ENCODE measurements around the gene GABRA6. TPM values are rescaled to one million over a fixed set of nuclear protein-coding genes. Genes with fewer than 3 reads are reported as not detected.
"Not testable (repeated sequence)": the region's sequence is repeated elsewhere in the genome, so short reads cannot be mapped to it uniquely, and the experiment has no call there.

The GABRA6 gene
- not detected in 2 replicates for total RNA-seq

DNA sequence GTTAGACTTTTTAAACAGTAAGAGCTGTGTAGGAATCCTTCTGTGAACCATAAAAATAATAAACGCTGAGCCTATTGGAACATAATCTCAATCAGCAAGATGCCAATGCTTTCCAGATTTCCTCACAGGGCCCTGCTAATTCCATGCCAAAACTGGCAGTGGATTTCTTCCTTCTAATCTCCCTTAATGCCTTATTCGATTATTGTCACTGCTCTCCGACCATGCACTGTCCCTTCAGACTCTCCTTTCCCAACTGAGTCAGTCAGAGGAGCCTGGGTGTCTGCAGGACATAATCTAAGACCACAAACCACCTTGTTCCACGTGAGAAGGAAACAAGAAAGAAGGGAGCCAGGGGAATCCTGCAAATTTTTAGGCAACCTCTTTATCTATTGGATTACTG lies at the start of gene GABRA6:
GABRA6 (plus strand) TSS at position 261 of the 400 bp plus-strand sequence. CDS start 269 bp downstream, outside the sequence.
- H3K4me1 Mint-ChIP-seq (ENCODE audit: low read depth) = no peaks in the 10 kb centered on the region
- intact Hi-C loops (cut with micrococcal nuclease) = no loop called here
- no peak within 1 kb of the TSS for H3K4me3 Mint-ChIP-seq
- no peaks in the 10 kb centered on the region for H3K9me3 Mint-ChIP-seq
- H3K27me3 Mint-ChIP-seq (ENCODE audit: insufficient read depth) = no peaks in the 10 kb centered on the region
- no peak within 1 kb of the TSS for H3K27ac Mint-ChIP-seq
- no peak for DNase-seq (ENCODE audit: low spot score)
- no peaks in the 10 kb centered on the region for H3K36me3 Mint-ChIP-seq (ENCODE audit: low read depth)

DNA sequence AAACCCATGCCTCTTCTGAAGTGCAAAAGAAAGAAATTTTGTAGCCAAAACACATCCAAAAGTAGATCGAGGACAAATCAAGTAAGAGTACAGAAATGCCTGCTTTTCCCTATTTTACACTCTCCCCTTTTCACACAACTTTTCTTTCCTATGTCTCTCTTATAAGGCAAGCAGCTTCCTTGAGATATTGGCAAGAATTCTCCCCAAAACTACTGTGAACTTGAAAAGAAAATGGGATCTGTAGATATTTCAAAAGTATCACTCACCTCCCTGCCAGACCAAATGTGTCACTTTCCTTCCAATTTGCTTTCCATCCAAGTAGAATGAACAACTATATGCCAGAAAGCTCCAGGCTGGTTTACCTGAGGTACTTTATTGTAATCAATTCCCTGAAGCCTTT lies 47.9 kb upstream of the GABRA6 start:
- H3K9me3 Mint-ChIP-seq = no peaks in the 10 kb centered on the region
- intact Hi-C loops (cut with micrococcal nuclease) = no loop called here
- H3K36me3 Mint-ChIP-seq (ENCODE audit: low read depth) = no peaks in the 10 kb centered on the region
- no peaks in the 10 kb centered on the region for H3K4me1 Mint-ChIP-seq (ENCODE audit: low read depth)
- H3K4me3 Mint-ChIP-seq = no peak overlapping the region
- no peak for DNase-seq (ENCODE audit: low spot score)
- no peaks in the 10 kb centered on the region for H3K27me3 Mint-ChIP-seq (ENCODE audit: insufficient read depth)
- no peak overlapping the region for H3K27ac Mint-ChIP-seq

DNA sequence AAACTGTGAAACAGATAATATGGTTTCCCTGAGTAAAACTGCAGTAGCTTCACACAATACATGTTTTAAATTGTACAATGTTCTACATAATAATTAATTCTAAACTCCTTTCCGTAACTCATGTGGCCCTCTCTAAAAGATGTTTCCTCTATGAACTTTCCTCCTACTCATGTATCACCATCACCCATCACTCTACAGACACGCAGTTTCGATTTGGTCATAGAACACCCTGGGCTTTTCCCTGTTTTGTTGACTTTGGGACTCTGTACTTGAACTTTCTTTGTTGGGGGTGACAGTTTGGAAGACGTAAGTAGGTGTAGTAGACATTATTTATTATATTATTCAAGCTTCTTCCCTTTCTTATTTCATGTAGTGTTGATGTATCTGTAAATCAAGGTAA lies 44.1 kb upstream of the GABRA6 start:
- Mint-ChIP-seq H3K9me3 (no peaks in the 10 kb centered on the region), H3K4me3 (no peak overlapping the region), H3K27ac (no peak overlapping the region), H3K27me3 (ENCODE audit: insufficient read depth) (no peaks in the 10 kb centered on the region), H3K4me1 (ENCODE audit: low read depth) (no peaks in the 10 kb centered on the region), H3K36me3 (ENCODE audit: low read depth) (no peaks in the 10 kb centered on the region)
- DNase-seq (ENCODE audit: low spot score) = no peak
- intact Hi-C loops (cut with micrococcal nuclease) = no loop called here

DNA sequence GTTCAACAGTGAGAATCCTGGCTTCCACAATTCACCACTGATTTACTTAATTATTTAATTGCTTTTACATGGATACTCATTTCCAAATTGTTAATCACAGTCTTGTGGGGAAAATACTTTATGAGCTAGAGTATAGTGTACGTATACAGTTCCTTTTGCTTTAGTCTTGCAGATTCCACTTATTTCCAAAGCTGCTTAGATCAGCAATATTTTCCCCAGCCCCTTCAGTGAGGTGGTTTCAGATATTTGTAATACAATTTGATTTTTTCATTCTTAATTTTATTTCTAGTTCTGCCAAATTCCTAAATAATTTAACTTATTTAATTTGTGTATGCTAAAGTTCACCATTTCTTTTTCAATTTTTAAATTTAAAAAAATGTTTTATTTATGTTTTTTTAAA lies 40.3 kb upstream of the GABRA6 start:
- no peaks in the 10 kb centered on the region for H3K4me1 Mint-ChIP-seq (ENCODE audit: low read depth)
- H3K4me3 Mint-ChIP-seq = no peak overlapping the region
- no peak for DNase-seq (ENCODE audit: low spot score)
- no peaks in the 10 kb centered on the region for H3K27me3 Mint-ChIP-seq (ENCODE audit: insufficient read depth)
- no peaks in the 10 kb centered on the region for H3K9me3 Mint-ChIP-seq
- intact Hi-C loops (cut with micrococcal nuclease) = no loop called here
- no peak overlapping the region for H3K27ac Mint-ChIP-seq
- H3K36me3 Mint-ChIP-seq (ENCODE audit: low read depth) = no peaks in the 10 kb centered on the region

DNA sequence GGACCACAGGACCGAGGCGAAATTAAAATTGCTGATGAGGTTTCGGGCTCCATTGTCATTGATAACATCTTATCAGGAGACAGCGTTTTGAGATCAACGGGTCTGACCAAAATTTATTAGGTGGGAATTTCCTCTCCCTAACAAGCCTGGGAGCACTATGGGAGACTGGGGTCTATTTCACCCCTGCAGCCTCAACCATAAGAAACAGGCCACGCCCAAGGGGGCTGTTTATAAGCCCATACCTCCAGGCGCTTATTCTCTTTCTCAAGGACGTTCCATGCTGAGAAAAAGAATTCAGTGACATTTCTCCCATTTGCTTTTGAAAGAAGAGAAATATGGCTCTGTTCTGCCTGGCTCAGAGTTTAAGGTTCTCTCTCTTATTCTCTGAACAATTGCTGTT lies 33.6 kb upstream of the GABRA6 start:
- H3K4me1 Mint-ChIP-seq (ENCODE audit: low read depth); H3K27me3 Mint-ChIP-seq (ENCODE audit: insufficient read depth); H3K4me3 Mint-ChIP-seq; DNase-seq (ENCODE audit: low spot score); intact Hi-C loops (cut with micrococcal nuclease); H3K36me3 Mint-ChIP-seq (ENCODE audit: low read depth); H3K27ac Mint-ChIP-seq: not testable (repeated sequence)
- H3K9me3 Mint-ChIP-seq = peaks cover 17% of the 10 kb centered on the region

DNA sequence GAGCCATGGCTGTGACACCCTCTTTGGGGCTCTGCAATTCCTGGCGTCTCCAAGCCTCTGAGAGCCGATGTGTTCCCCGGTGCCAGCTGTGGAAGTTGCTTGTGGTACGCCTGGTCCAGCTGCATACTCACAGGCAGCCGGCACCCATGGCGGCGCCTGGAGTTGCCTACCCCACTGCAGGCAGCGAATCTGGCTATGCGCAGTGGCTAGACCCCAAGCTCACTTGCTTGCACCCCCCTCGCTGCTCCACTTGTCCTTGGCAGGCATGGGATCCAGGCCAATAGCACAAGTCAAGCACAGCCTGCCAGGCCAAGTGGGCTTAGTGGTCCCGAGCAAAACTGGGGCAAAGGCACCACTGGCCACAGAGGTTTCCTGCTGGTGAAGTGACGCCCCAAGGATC lies 24.7 kb upstream of the GABRA6 start:
- Mint-ChIP-seq H3K9me3 (no peaks in the 10 kb centered on the region), H3K4me1 (ENCODE audit: low read depth) (no peaks in the 10 kb centered on the region), H3K36me3 (ENCODE audit: low read depth) (no peaks in the 10 kb centered on the region), H3K4me3 (no peak overlapping the region), H3K27ac (no peak overlapping the region), H3K27me3 (ENCODE audit: insufficient read depth) (no peaks in the 10 kb centered on the region)
- intact Hi-C loops (cut with micrococcal nuclease) = no loop called here
- DNase-seq (ENCODE audit: low spot score) = no peak

DNA sequence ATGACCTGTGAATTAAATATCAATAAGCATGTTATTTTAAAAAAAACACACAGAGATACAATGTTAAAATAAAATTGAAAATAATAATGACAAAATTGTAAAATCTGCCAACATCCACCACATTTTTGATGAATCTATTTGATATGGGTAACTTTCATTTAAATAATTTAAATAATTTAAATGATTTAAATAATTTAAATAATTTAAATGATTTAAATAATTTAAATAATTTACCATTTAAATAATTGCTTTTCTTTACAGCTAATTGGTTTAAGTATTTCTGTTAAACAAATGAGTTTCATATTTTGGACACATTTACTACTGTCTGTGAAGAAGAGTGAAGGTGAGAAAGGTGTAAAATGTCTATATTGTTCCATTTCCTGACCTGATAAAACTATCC lies 22.1 kb upstream of the GABRA6 start:
- intact Hi-C loops (cut with micrococcal nuclease) = no loop called here
- no peaks in the 10 kb centered on the region for H3K9me3 Mint-ChIP-seq
- H3K4me3 Mint-ChIP-seq = no peak overlapping the region
- H3K27ac Mint-ChIP-seq = no peak overlapping the region
- H3K4me1 Mint-ChIP-seq (ENCODE audit: low read depth) = no peaks in the 10 kb centered on the region
- H3K27me3 Mint-ChIP-seq (ENCODE audit: insufficient read depth) = no peaks in the 10 kb centered on the region
- no peak for DNase-seq (ENCODE audit: low spot score)
- H3K36me3 Mint-ChIP-seq (ENCODE audit: low read depth) = no peaks in the 10 kb centered on the region

DNA sequence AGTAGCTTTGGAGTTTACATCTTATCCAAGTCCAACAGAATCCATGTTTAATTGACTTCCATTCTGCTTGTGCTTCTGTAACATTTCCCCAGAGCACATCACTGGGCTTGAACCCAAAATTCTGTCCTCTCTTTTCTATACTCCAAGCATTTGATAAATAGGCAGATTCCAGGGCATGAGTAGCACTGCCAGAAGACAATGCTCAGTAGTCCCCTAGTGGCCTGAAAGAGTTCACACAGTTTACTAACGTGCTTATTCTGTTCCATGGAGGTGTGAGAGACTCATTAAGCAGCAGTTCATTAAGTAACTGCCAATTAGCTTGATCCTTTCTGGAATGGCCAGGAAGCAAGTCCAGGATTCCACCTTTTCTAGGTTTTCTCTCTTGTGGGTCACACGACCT lies 9.4 kb upstream of the GABRA6 start:
- no peak for DNase-seq (ENCODE audit: low spot score)
- Mint-ChIP-seq H3K36me3 (ENCODE audit: low read depth) (no peaks in the 10 kb centered on the region), H3K27me3 (ENCODE audit: insufficient read depth) (no peaks in the 10 kb centered on the region), H3K4me1 (ENCODE audit: low read depth) (no peaks in the 10 kb centered on the region), H3K27ac (no peak overlapping the region), H3K9me3 (no peaks in the 10 kb centered on the region), H3K4me3 (no peak overlapping the region)
- intact Hi-C loops (cut with micrococcal nuclease) = no loop called here

DNA sequence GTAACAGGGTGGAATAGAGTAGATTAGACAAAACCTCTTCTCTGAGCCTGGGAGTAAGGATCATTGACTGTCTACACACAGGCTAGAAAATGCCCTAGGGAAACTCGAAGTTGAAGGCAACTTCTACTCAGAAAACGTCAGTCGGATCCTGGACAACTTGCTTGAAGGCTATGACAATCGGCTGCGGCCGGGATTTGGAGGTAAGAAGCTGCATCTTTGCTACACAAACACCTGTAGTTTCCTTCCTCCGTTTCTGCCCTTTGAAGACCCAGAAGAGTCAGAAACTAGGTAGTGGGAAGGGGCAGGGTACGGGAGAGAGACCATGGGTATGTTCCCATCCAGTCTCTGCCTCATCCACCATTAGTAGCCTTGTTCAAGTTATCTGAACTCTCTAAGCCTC lies 628 bp downstream of the GABRA6 start:
- no peaks in the 10 kb centered on the region for H3K9me3 Mint-ChIP-seq
- H3K27ac Mint-ChIP-seq = no peak overlapping the region
- intact Hi-C loops (cut with micrococcal nuclease) = no loop called here
- no peak overlapping the region for H3K4me3 Mint-ChIP-seq
- no peaks in the 10 kb centered on the region for H3K36me3 Mint-ChIP-seq (ENCODE audit: low read depth)
- H3K4me1 Mint-ChIP-seq (ENCODE audit: low read depth) = no peaks in the 10 kb centered on the region
- no peaks in the 10 kb centered on the region for H3K27me3 Mint-ChIP-seq (ENCODE audit: insufficient read depth)
- no peak for DNase-seq (ENCODE audit: low spot score)

DNA sequence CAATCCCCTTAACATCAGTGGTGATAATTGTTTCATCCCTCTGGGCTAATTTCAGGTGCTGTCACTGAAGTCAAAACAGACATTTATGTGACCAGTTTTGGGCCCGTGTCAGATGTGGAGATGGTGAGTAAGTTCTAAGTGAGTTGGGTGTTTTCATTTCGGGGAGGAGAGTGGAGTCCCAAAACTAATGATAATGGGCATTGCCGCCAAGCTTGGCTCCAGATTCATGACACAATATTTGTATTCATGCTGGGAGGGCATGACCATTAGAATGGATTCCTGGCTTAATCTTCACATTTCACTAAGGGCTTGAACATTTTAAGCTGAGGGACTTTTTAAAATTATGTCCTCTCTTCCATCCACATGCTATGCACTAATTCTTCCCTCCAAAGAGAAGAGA lies 1.4 kb downstream of the GABRA6 start:
- Mint-ChIP-seq H3K4me1 (ENCODE audit: low read depth) (no peaks in the 10 kb centered on the region), H3K9me3 (no peaks in the 10 kb centered on the region), H3K36me3 (ENCODE audit: low read depth) (no peaks in the 10 kb centered on the region), H3K4me3 (no peak overlapping the region), H3K27me3 (ENCODE audit: insufficient read depth) (no peaks in the 10 kb centered on the region), H3K27ac (no peak overlapping the region)
- no peak for DNase-seq (ENCODE audit: low spot score)
- intact Hi-C loops (cut with micrococcal nuclease) = no loop called here

DNA sequence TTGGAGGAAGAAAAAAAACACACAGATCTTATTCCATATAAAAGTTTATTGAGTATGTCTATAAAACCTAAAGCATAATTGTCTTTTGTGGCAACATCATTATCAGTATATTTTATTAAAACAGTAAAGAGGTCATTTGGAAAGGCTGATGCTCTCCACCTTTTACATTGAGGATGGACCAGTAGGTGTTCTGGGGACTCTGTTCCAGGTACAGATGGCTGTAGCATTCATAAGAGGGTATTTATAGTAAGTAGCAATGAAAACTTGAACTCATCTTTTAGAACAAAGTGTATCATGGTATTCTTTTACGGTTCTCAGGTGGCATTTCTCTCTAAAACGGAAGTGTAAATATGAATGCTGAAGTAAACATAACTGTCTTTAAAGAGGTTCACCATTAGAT lies 1.8 kb downstream of the GABRA6 start:
- H3K36me3 Mint-ChIP-seq (ENCODE audit: low read depth) = no peaks in the 10 kb centered on the region
- no peak overlapping the region for H3K27ac Mint-ChIP-seq
- no peaks in the 10 kb centered on the region for H3K4me1 Mint-ChIP-seq (ENCODE audit: low read depth)
- no peak overlapping the region for H3K4me3 Mint-ChIP-seq
- no peaks in the 10 kb centered on the region for H3K27me3 Mint-ChIP-seq (ENCODE audit: insufficient read depth)
- no peaks in the 10 kb centered on the region for H3K9me3 Mint-ChIP-seq
- no peak for DNase-seq (ENCODE audit: low spot score)
- intact Hi-C loops (cut with micrococcal nuclease) = no loop called here

DNA sequence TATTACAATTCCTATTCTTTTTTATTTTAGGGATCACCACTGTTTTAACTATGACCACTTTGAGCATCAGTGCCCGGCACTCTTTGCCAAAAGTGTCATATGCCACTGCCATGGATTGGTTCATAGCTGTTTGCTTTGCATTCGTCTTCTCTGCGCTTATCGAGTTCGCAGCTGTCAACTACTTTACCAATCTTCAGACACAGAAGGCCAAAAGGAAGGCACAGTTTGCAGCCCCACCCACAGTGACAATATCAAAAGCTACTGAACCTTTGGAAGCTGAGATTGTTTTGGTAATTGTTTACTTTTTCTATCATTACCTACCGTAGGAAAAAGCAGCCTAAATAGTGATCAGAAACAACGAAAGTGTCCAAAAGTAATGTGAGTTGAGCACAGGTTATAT lies 6.4 kb downstream of the GABRA6 start:
- no peaks in the 10 kb centered on the region for H3K4me1 Mint-ChIP-seq (ENCODE audit: low read depth)
- no peak overlapping the region for H3K27ac Mint-ChIP-seq
- H3K4me3 Mint-ChIP-seq = no peak overlapping the region
- intact Hi-C loops (cut with micrococcal nuclease) = no loop called here
- H3K27me3 Mint-ChIP-seq (ENCODE audit: insufficient read depth) = no peaks in the 10 kb centered on the region
- H3K36me3 Mint-ChIP-seq (ENCODE audit: low read depth) = no peaks in the 10 kb centered on the region
- no peak for DNase-seq (ENCODE audit: low spot score)
- H3K9me3 Mint-ChIP-seq = no peaks in the 10 kb centered on the region

DNA sequence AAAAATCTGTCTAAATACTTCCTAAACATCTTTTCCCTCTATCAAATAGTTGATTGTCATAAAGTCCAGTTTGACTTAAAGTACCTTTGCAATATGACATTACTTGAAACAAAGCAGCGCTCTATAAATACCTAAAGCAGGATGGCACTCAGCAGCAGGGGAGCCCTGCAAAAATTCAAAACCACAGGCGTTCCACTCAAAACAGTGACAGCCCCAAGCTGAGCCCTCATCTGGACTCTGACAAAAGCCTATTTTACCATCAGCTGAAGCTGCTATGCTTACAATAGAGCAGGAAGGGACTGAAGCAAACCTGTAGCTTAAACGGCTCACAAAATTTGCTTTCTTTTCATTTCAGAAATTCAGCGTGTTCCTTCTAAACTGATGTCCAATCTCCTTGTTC lies 11.5 kb downstream of the GABRA6 start:
- no peaks in the 10 kb centered on the region for H3K27me3 Mint-ChIP-seq (ENCODE audit: insufficient read depth)

DNA sequence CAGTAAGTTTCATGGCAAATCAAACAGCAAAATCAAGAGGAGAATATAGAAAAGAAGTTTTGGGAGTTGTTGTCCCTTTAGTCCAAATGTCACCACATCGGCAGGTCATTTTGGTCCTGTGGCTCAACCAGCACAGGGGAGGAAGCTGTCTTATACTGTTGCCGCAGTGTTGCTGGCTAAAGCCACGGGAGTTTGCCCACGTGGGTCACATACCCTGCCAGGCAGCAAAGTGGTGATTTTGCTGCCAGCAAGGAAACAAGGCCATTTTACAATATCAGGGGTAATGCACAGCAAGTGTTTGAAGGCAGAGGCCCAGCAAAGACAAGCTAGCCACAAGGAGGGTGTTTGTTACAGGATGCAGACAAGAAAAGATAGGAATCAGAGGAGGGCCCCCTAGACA lies 14.5 kb downstream of the GABRA6 start:
- H3K27me3 Mint-ChIP-seq (ENCODE audit: insufficient read depth) = no peaks in the 10 kb centered on the region
- no peak for DNase-seq (ENCODE audit: low spot score)
- no peaks in the 10 kb centered on the region for H3K36me3 Mint-ChIP-seq (ENCODE audit: low read depth)
- no peaks in the 10 kb centered on the region for H3K4me1 Mint-ChIP-seq (ENCODE audit: low read depth)
- H3K9me3 Mint-ChIP-seq = no peaks in the 10 kb centered on the region
- no peak overlapping the region for H3K27ac Mint-ChIP-seq
- intact Hi-C loops (cut with micrococcal nuclease) = no loop called here
- no peak overlapping the region for H3K4me3 Mint-ChIP-seq

More for the DNA sequence above, 11.5 kb downstream of the GABRA6 start:
- H3K4me3 Mint-ChIP-seq = no peak overlapping the region
- H3K9me3 Mint-ChIP-seq = no peaks in the 10 kb centered on the region
- DNase-seq (ENCODE audit: low spot score) = no peak
- intact Hi-C loops (cut with micrococcal nuclease) = no loop called here
- H3K4me1 Mint-ChIP-seq (ENCODE audit: low read depth) = no peaks in the 10 kb centered on the region
- H3K27ac Mint-ChIP-seq = no peak overlapping the region
- no peaks in the 10 kb centered on the region for H3K36me3 Mint-ChIP-seq (ENCODE audit: low read depth)
